Ovary (tissue), 3 donors: ENCODE results near the gene AUTS2.

Experiments
- CTCF ChIP-seq, 3 donors: fragments of 450-650 bp in 2 of 3; fragments of 200-600 bp in 1 of 3; IDR thresholded peaks; one replicate each; pipeline versions ENCODE4 v1.5.1 to v1.8.0; 2016 to 2022; ENCODE audit warnings: antibody characterized with exemption in 3 of 3, mild to moderate bottlenecking in 1 of 3
- EP300 ChIP-seq: sonication (generic); formaldehyde crosslinking; IDR thresholded peaks from one replicate; pipeline ENCODE4 v1.6.1; 2017; ENCODE audit warnings: antibody characterized with exemption
- POLR2A ChIP-seq: fragments of 450-650 bp; IDR thresholded peaks from one replicate; pipeline ENCODE4 v1.6.1; 2017; ENCODE audit warnings: antibody characterized with exemption, mild to moderate bottlenecking, moderate library complexity
- donor health status: DM: no; HTN: no; CAD: no.

GRCh38 chr7:69962186-69963065 lies 364.2 kb downstream of the AUTS2 start:
- TF ChIP-seq POLR2A (no peak), CTCF (IDR thresholded peaks at IDR 0.05) (no peak), EP300 (no peak)
